ES-I3 (cell line): Measurements from ENCODE around the gene ZGLP1.
"Not testable (repeated sequence)": the region's sequence is repeated elsewhere in the genome, so short reads cannot be mapped to it uniquely, and the experiment has no call there.

ENCODE experiments used
- H3K36me3 ChIP-seq: 2 replicates; pipeline ENCODE4 v1.6.1; 2013; ENCODE audit warnings: mild to moderate bottlenecking, low read length, control low read depth, moderate library complexity; ENCODE audit not compliant: insufficient read depth
- H3K4me1 ChIP-seq: 2 replicates; pipeline ENCODE4 v1.6.1; 2013; ENCODE audit warnings: mild to moderate bottlenecking, control low read depth, low read length; ENCODE audit not compliant: insufficient read depth
- H3K9ac ChIP-seq: 2 replicates; pipeline ENCODE4 v1.6.1; 2013; ENCODE audit warnings: low read depth, mild to moderate bottlenecking, low read length, moderate library complexity
- H3K9me3 ChIP-seq: 2 replicates; pipeline ENCODE4 v1.6.1; 2013; ENCODE audit warnings: mild to moderate bottlenecking, low read length, moderate library complexity; ENCODE audit not compliant: control insufficient read depth, insufficient read depth

Gene ZGLP1

GRCh38 chr19:10309423-10309822, at the start of gene ZGLP1:
ZGLP1 (minus strand) TSS chr19:10309815.
- Histone ChIP-seq H3K4me1 (peaks cover 5% of the 10 kb centered on the region; the same call in 1 of the 2 replicates), H3K9me3 (no peaks in the 10 kb centered on the region), H3K9ac (no peak within 1 kb of the TSS), H3K36me3 (no peaks in the 10 kb centered on the region)

DNA sequence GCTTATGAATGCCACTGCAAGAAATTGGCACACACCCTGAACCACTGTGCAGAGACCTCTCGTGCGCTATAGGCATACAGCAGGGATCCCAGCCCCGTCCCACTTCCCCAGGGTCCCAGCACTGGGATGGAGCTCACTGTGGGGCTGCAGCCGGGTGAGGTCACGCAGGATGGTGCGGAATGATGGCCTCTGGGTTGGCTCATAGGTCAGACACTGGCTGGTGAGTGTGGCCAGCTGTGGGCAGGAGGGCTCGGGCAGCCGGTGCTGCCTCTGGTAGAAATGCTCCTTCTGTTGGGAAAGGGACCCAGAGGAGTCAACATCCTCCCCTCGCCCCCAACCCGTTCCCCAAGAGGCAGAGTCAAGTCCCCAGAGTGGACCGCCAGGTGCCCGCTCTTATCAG, 46.8 kb upstream of the ZGLP1 start:
- no peaks in the 10 kb centered on the region for H3K36me3 ChIP-seq
- no peaks in the 10 kb centered on the region for H3K4me1 ChIP-seq
- no peaks in the 10 kb centered on the region for H3K9me3 ChIP-seq
- H3K9ac ChIP-seq, result no peak overlapping the region

DNA sequence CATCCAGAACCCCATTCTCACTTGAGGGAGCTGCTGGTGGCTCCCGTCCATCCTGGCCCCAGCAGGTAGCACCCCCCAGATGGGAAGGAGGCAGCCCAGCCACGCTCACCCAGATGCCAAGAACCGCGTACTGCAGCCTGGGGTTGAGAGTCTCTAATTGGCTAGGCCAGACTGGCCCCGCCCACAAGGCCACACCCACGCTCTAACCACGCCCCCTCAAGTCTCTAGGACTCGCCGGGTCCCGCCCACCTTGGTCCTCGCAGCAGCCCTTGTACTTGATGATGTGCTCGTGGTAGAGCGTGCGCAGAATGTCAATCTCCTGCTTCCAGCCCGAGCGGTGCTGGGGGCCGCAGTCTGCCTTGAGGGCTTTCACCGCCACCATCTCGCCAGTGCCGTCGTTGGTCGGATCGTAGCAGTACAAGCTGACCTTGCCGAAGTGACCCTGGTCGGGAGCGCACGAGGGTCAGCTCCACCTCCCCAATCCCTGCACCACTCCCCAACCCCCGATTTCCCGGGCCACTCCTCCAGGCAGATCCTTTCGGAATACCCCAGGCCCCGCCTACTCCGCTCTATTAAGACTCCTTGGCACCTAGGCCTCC, 44.3 kb upstream of the ZGLP1 start:
- Histone ChIP-seq H3K9ac (peak overlapping the region; percentile 52; the same call in 1 of the 2 replicates), H3K9me3 (no peaks in the 10 kb centered on the region), H3K36me3 (peaks cover 4% of the 10 kb centered on the region; the same call in 1 of the 2 replicates), H3K4me1 (no peaks in the 10 kb centered on the region)

DNA sequence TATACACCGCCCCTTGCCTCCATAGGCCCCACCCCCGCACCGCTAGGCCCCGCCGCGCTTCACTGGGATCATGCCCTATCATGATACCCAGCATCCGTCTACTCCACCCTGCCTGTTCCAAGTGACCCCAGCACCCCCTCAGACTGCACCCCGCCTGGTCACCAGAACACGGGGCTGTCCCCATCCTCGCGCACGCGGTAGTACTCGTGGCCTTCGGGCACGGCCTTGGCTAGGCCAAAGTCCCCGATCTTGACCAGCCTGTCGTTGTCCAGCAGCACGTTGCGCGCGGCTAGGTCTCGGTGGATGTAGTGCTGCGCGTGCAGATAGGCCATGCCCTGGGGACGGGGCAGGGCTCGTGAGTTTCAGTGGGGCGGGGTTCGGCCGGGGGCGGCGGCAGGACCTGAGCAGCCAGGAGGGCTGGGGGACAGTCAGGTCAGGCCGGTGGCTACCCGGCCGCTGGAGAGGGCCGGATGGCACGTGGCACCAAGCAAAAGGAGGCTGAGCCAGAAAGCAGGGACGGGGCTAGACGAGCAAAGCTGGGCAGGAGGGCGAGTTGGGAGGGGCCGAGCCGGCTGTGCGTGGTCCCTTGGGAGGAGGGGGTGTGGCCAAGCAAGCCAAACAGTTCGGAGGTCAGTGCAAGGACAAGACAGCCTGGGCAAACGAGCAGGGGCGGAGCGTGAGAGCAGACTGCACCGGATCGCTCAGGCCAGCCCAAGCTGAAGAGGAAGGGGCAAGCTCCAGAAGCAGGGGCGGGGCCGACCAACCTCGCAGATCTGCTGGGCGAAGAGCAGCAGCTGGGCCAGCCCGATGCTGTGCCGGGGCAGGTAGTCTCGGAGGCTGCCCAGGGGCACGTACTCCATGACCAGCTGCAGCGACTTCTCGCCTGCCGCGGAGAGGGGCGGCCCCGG, 43.4 kb upstream of the ZGLP1 start:
- Histone ChIP-seq H3K4me1 (no peaks in the 10 kb centered on the region), H3K9ac (peak overlapping the region; percentile 49), H3K9me3 (no peaks in the 10 kb centered on the region), H3K36me3 (peaks cover 4% of the 10 kb centered on the region; the same call in 1 of the 2 replicates)

- Histone ChIP-seq H3K9me3 (no peaks in the 10 kb centered on the region), H3K36me3 (peaks cover 4% of the 10 kb centered on the region; the same call in 1 of the 2 replicates), H3K9ac (no peak overlapping the region), H3K4me1 (no peaks in the 10 kb centered on the region)
Measured at GRCh38 chr19:10346509-10346908, 36.9 kb upstream of the ZGLP1 start.

DNA sequence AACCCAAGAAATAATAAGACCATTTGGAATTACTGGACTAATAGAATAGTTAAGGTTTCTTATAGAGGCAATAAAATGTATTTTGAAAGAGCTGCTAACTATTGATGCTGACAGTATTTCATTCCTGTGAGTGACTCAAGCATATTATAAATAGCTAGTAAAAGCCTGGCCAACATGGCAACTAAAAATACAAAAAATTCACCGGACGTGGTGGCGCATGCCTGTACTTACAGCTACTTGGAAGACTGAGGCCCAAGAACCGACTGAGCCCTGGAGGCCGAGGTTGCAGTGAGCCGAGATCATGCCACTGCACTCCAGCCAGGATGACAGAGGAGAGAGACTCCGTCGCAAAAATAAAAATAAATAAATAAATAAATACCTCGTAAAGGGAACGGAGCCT, 35.2 kb upstream of the ZGLP1 start:
- H3K4me1 ChIP-seq, result peaks cover 3% of the 10 kb centered on the region; the same call in 1 of the 2 replicates
- H3K36me3 ChIP-seq, result no peaks in the 10 kb centered on the region
- no peaks in the 10 kb centered on the region for H3K9me3 ChIP-seq
- H3K9ac ChIP-seq, result no peak overlapping the region

GRCh38 chr19:10343495-10343894, 33.9 kb upstream of the ZGLP1 start:
- no peak overlapping the region for H3K9ac ChIP-seq
- H3K4me1 ChIP-seq, result peaks cover 15% of the 10 kb centered on the region
- no peaks in the 10 kb centered on the region for H3K36me3 ChIP-seq
- H3K9me3 ChIP-seq, result no peaks in the 10 kb centered on the region

DNA sequence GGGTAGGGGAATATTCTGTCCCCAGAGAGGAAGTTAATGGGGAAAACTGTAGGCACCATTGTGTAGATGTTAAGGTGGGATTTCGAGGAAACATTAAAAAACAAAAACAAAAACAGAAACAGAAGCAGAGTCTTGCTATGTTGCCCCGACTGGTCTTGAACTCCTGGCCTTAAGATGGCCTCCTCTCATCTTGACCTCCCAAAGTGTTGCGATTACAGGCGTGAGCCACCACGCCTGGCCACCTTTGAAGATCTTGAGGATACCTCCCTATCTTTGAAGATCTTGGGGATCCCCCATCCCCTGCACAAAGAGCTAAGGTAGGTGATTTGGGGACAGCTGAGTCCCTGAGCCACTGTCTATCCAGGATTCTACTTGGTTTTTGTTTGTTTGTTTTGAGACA, 30.4 kb upstream of the ZGLP1 start:
- Histone ChIP-seq H3K4me1 (peaks cover 15% of the 10 kb centered on the region), H3K9ac (peak overlapping the region; percentile 5; the same call in 1 of the 2 replicates), H3K9me3 (no peaks in the 10 kb centered on the region), H3K36me3 (no peaks in the 10 kb centered on the region)

GRCh38 chr19:10339380-10339960, 29.9 kb upstream of the ZGLP1 start, which contains the start of gene ICAM3:
ICAM3 (minus strand) TSS chr19:10339624; CDS start chr19:10339614, 10 bp downstream.
- no peaks in the 10 kb centered on the region for H3K9me3 ChIP-seq
- H3K4me1 ChIP-seq, result peaks cover 15% of the 10 kb centered on the region
- H3K9ac ChIP-seq, result peak within 1 kb of the TSS; percentile 5; the same call in 1 of the 2 replicates
- no peaks in the 10 kb centered on the region for H3K36me3 ChIP-seq

DNA sequence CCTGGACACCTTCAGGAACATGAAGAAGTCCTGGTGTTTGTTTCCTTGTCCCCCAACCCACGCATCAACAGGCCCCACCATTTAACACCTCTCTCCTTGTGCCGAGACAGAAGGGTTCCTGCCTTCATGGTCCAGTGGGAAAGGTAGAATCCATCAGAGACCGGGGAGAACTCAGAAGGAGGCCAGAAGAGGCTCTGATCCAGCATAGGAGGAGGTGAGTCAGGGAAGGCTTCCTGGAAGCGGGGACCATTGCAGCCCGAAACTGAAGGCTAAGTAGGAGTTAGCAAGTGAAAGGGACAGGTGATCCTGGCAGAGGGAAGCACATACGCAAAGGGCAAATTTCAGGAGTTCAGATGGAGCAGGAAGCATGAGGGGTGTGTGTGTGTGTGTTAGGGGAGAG, 29.3 kb upstream of the ZGLP1 start:
- no peaks in the 10 kb centered on the region for H3K36me3 ChIP-seq
- no peaks in the 10 kb centered on the region for H3K9me3 ChIP-seq
- H3K4me1 ChIP-seq, result peaks cover 15% of the 10 kb centered on the region
- peak overlapping the region; percentile 5; the same call in 1 of the 2 replicates for H3K9ac ChIP-seq

DNA sequence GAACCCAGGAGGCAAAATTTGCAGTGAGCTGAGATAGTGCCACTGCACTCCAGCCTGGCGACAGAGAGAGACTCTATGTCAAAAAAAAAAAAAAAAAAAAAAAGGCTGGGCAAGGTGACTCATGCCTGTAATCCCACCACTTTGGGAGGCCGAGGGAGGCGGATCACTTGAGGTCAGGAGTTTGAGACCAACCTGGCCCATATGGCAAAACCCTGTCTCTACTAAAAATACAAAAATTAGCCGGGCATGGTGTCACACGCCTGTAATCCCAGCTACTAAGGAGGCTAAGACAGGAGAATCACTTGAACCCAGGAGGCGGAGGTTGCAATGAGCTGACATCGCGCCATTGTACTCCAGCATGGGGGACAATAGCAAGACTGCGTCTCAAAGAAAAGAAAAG, 27.1 kb upstream of the ZGLP1 start:
- H3K9ac ChIP-seq, H3K9me3 ChIP-seq, H3K36me3 ChIP-seq: not testable (repeated sequence)
- peaks cover 19% of the 10 kb centered on the region for H3K4me1 ChIP-seq

- peaks cover 19% of the 10 kb centered on the region for H3K4me1 ChIP-seq
- H3K9ac ChIP-seq, result peak overlapping the region; percentile 28; the same call in 1 of the 2 replicates
- no peaks in the 10 kb centered on the region for H3K9me3 ChIP-seq
- no peaks in the 10 kb centered on the region for H3K36me3 ChIP-seq
Measured at GRCh38 chr19:10335352-10335985, 25.9 kb upstream of the ZGLP1 start.

DNA sequence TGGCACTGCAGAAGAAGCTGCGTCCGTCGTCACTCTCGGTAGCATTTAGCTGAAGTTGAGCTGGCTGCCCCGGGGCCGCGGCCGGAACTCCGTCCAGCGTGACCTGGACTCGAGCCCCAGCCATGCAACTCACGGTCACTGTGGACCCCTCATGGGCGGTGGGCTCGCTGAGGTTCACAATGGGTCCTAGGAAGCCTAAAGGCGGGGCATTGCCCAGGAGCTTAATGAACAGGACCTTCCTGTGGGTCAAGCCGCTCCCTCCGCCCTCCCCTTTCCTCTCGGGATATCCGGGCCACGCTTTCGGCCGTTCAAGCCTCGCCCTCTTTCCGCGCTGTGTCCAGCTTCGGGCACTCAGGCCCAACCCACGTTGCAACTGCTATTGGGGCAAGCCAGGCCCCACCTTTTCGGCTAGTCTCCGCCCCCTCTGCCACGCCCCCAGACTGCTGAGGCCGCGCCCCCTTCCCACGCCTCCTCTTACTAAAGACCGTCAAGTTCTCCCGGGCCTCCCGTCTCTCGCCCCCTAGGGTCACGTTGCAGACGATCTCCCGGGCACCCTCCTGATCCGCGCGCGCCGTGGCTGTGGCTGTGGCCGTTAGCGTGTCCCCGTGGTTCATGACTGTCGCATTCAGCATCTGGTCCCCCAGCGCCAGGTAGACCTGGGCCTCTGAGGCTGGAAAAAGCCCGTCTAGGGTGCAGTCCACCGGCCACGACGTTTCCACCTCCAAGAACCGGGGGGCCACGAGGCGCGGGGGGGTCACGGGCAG, 25.2 kb upstream of the ZGLP1 start:
- H3K9me3 ChIP-seq, result no peaks in the 10 kb centered on the region
- 0 out of 2 replicates have a peak, but pooled peaks cover 5% of the 10 kb centered on the region for H3K36me3 ChIP-seq
- peaks cover 16% of the 10 kb centered on the region for H3K4me1 ChIP-seq
- peak overlapping the region; percentile 98; the same call in 1 of the 2 replicates for H3K9ac ChIP-seq
